Measurements from ENCODE around the gene LRRC4C. TPM values are rescaled to one million over a fixed set of nuclear protein-coding genes. Genes with fewer than 3 reads are reported as not detected.

The LRRC4C gene
- total RNA-seq, 2 donors from 2014 or later, result 0.95 to 3.2 TPM

GRCh38 chr11:41431784-41432183 lies 27.7 kb downstream of the LRRC4C start:
- ATAC-seq (ENCODE audit: insufficient number of reproducible peaks, low FRiP score, low read depth) (no peak), DNase-seq (ENCODE audit: low spot score) (no peak)
- Histone ChIP-seq H3K36me3 (no peaks in the 10 kb centered on the region), H3K4me3 (no peak overlapping the region), H3K27ac (no peak overlapping the region), H3K4me1 (ENCODE audit: control insufficient read depth in 1 of 2, low read depth in 2 of 2) (no peaks in the 10 kb centered on the region), H3K9me3 (no peaks in the 10 kb centered on the region), H3K27me3 (replicated peaks; ENCODE audit: insufficient read depth) (no peaks in the 10 kb centered on the region)
- TF ChIP-seq CTCF (IDR thresholded peaks at IDR 0.05), result no peak

- TF ChIP-seq CTCF (IDR thresholded peaks at IDR 0.05), result no peak
- no peaks in the 10 kb centered on the region for H3K36me3 ChIP-seq
- no peak overlapping the region for H3K4me3 ChIP-seq
- no peak overlapping the region for H3K27ac ChIP-seq
- no peaks in the 10 kb centered on the region for H3K4me1 ChIP-seq (ENCODE audit: control insufficient read depth in 1 of 2, low read depth in 2 of 2)
- ATAC-seq (ENCODE audit: insufficient number of reproducible peaks, low FRiP score, low read depth), result no peak
- no peak for DNase-seq (ENCODE audit: low spot score)
- no peaks in the 10 kb centered on the region for H3K27me3 ChIP-seq (replicated peaks; ENCODE audit: insufficient read depth)
- no peaks in the 10 kb centered on the region for H3K9me3 ChIP-seq
Measured at GRCh38 chr11:41419901-41420300, 39.6 kb downstream of the LRRC4C start.

DNA sequence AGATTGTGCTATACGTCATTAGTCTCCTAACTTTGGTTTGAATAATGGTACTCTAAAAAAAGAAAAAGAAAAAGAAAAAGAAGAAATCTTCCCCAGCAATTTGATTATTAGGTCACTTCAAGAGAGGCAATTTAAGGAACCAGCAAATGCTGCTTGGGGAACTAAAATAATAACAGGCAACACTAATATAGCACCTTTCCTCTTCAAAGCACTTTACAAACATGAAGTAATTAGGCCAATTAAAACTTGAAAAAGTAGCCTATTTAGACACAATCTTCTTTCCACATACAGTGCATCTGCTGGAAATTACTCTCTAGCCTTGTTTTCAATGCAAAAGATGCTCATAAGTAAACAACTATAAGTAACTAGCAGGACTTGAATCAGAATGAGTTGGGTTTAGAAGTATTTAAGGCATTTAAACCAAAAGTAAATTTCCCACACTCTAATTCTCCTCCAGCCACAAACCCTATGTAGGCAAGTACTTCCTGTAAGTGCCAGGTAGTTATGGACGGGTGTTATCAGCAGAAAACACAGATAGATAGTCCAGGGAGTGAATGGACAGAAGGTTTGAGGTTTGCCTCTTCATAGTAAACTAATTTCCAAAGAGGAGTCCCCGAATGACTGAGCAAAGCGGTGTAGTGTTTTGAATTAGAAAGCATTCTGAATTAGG lies 44.5 kb downstream of the LRRC4C start:
- no peak for DNase-seq (ENCODE audit: low spot score)
- Histone ChIP-seq H3K4me1 (ENCODE audit: control insufficient read depth in 1 of 2, low read depth in 2 of 2) (no peaks in the 10 kb centered on the region), H3K9me3 (no peaks in the 10 kb centered on the region), H3K36me3 (no peaks in the 10 kb centered on the region), H3K4me3 (no peak overlapping the region), H3K27ac (no peak overlapping the region), H3K27me3 (replicated peaks; ENCODE audit: insufficient read depth) (no peaks in the 10 kb centered on the region)
- ATAC-seq (ENCODE audit: insufficient number of reproducible peaks, low FRiP score, low read depth), result no peak
- TF ChIP-seq CTCF (IDR thresholded peaks at IDR 0.05), result no peak

- Histone ChIP-seq H3K27me3 (replicated peaks; ENCODE audit: insufficient read depth) (no peaks in the 10 kb centered on the region), H3K36me3 (no peaks in the 10 kb centered on the region), H3K4me1 (ENCODE audit: control insufficient read depth in 1 of 2, low read depth in 2 of 2) (no peaks in the 10 kb centered on the region), H3K4me3 (no peak overlapping the region), H3K9me3 (no peaks in the 10 kb centered on the region), H3K27ac (no peak overlapping the region)
- no peak for DNase-seq (ENCODE audit: low spot score)
- TF ChIP-seq CTCF (IDR thresholded peaks at IDR 0.05), result no peak
- ATAC-seq (ENCODE audit: insufficient number of reproducible peaks, low FRiP score, low read depth), result no peak
Measured at GRCh38 chr11:41413843-41414242, 45.6 kb downstream of the LRRC4C start.

DNA sequence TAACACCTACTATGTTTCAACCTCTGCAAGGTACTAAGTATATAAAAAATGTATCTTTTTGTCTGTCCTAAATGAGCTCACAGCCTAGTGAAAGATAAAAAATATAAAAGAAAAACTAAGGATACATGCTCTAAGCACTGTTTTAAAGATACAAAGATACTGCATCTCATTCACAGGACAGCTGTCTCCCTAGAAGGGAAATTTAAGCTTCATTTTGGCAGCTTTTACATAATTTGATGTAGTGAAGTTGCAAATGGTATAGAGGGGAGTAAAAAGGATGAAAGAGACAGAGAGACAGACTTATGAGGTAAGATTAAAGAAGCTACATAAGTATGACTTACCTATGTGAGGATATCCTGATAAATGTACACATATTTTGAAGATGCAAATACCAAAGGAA lies 53.6 kb downstream of the LRRC4C start:
- no peak overlapping the region for H3K27ac ChIP-seq
- TF ChIP-seq CTCF (IDR thresholded peaks at IDR 0.05), result no peak
- ATAC-seq (ENCODE audit: insufficient number of reproducible peaks, low FRiP score, low read depth), result no peak

More for the DNA sequence above, 53.6 kb downstream of the LRRC4C start:
- no peaks in the 10 kb centered on the region for H3K36me3 ChIP-seq
- no peaks in the 10 kb centered on the region for H3K4me1 ChIP-seq (ENCODE audit: control insufficient read depth in 1 of 2, low read depth in 2 of 2)
- DNase-seq (ENCODE audit: low spot score), result no peak
- no peak overlapping the region for H3K4me3 ChIP-seq
- no peaks in the 10 kb centered on the region for H3K9me3 ChIP-seq
- H3K27me3 ChIP-seq (replicated peaks; ENCODE audit: insufficient read depth), result no peaks in the 10 kb centered on the region
